HEK293T (cell line): Measurements from ENCODE around the gene IFIT1.

Source experiments
- CTCF ChIA-PET: fragments of 350-600 bp; formaldehyde crosslinking; extraction: SDS; loops from one replicate; lab custom pipeline; 2021; ENCODE audit warnings: antibody characterized with exemption, inconsistent platforms; lab: Yijun Ruan, JAX
- POLR2A ChIA-PET: fragments of 350-600 bp; formaldehyde crosslinking; extraction: SDS; loops from one replicate; lab custom pipeline; 2020; ENCODE audit warnings: antibody characterized with exemption, inconsistent platforms; lab: Yijun Ruan, JAX
- DNase-seq: peaks from one replicate; pipeline ENCODE4 v3.0.0; 2012; ENCODE audit warnings: mixed read lengths; ENCODE audit errors: extremely low spot score
- ARNT ChIP-seq: fragments of 450-650 bp; IDR thresholded peaks from 2 replicates; pipeline ENCODE4 v1.6.1; 2017; ENCODE audit warnings: mild to moderate bottlenecking
- BHLHE40 ChIP-seq: fragments of 450-650 bp; IDR thresholded peaks from 2 replicates; pipeline ENCODE4 v1.6.1; 2016; ENCODE audit warnings: mild to moderate bottlenecking, moderate library complexity, borderline replicate concordance
- CTBP1 ChIP-seq: fragments of 450-650 bp; IDR thresholded peaks from 2 replicates; pipeline ENCODE4 v1.6.1; 2016; ENCODE audit warnings: borderline replicate concordance
- ELF4 ChIP-seq: fragments of 450-650 bp; IDR thresholded peaks from 2 replicates; pipeline ENCODE4 v1.6.1; 2017; ENCODE audit warnings: antibody characterized with exemption
- FOXA1 ChIP-seq: fragments of 450-650 bp; IDR thresholded peaks from 2 replicates; pipeline ENCODE4 v1.6.1; 2016; ENCODE audit warnings: mild to moderate bottlenecking
- FOXK2 ChIP-seq: fragments of 450-650 bp; IDR thresholded peaks from 2 replicates; pipeline ENCODE4 v1.6.1; 2016; ENCODE audit warnings: mild to moderate bottlenecking
- FOXM1 ChIP-seq: fragments of 450-650 bp; IDR thresholded peaks from 2 replicates; pipeline ENCODE4 v1.6.1; 2017; ENCODE audit warnings: mild to moderate bottlenecking, borderline replicate concordance
- HDGF ChIP-seq: fragments of 450-650 bp; IDR thresholded peaks from 2 replicates; pipeline ENCODE4 v1.6.1; 2017; ENCODE audit warnings: antibody characterized with exemption, borderline replicate concordance
- L3MBTL2 ChIP-seq: fragments of 450-650 bp; conservative IDR thresholded peaks from 2 replicates; pipeline ENCODE4 v1.6.1; 2016; ENCODE audit warnings: mild to moderate bottlenecking
- LEF1 ChIP-seq: fragments of 450-650 bp; IDR thresholded peaks from 2 replicates; pipeline ENCODE4 v1.6.1; 2017; ENCODE audit warnings: mild to moderate bottlenecking, borderline replicate concordance
- NFRKB ChIP-seq: fragments of 450-650 bp; IDR thresholded peaks from 2 replicates; pipeline ENCODE4 v1.6.1; 2016; ENCODE audit warnings: mild to moderate bottlenecking, moderate library complexity
- SP1 ChIP-seq: fragments of 450-650 bp; IDR thresholded peaks from 2 replicates; pipeline ENCODE4 v1.6.1; 2017
- SUZ12 ChIP-seq: fragments of 450-650 bp; IDR thresholded peaks from 2 replicates; pipeline ENCODE4 v1.6.1; 2016; ENCODE audit warnings: mild to moderate bottlenecking
- TARDBP ChIP-seq: fragments of 450-650 bp; IDR thresholded peaks from 2 replicates; pipeline ENCODE4 v1.6.1; 2016
- ZNF384 ChIP-seq: fragments of 450-650 bp; IDR thresholded peaks from 2 replicates; pipeline ENCODE4 v1.6.1; 2016
- TF ChIP-seq, protein P1 (sequence below): fragments of 450-650 bp; IDR thresholded peaks from 2 replicates; pipeline ENCODE4 v1.6.1; 2016

The IFIT1 gene

GRCh38 chr10:89364531-89364930, 27.9 kb upstream of the IFIT1 start:
- TF ChIP-seq FOXA1 = no peak
- no peak for TF ChIP-seq HDGF
- no peak for TF ChIP-seq BHLHE40
- no peak for TF ChIP-seq FOXK2
- TF ChIP-seq TARDBP = no peak
- no peak for TF ChIP-seq ZNF384
- no peak for TF ChIP-seq CTBP1
- no peak for TF ChIP-seq LEF1
- TF ChIP-seq ELF4 = no peak
- ChIA-PET POLR2A (no interaction called here), CTCF (no interaction called here)
- no peak for DNase-seq

- CTCF ChIA-PET = no interaction called here
- POLR2A ChIA-PET = no interaction called here
- no peak for DNase-seq
- TF ChIP-seq FOXM1 = no peak
Measured at GRCh38 chr10:89367529-89367928, 24.9 kb upstream of the IFIT1 start.

DNA sequence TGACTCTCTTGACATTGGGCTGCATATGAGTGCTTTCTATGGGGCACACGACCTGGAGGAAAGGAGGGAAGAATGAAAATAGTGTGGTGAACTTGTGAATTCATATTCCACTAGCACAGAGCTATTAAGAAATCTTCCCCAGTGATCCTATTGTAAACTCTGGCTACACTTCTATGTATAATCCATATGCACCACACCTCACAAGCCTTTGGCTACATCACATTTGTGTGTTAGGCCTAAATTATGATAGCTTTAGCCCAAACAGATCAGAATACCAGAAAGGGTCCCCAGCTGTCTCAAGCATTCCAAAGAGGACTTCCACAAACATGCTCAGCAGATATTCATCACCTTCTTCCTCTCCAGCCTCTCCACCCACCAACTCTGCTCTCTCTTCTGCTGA, 24.3 kb upstream of the IFIT1 start:
- TF ChIP-seq ZNF384 = no peak
- ChIA-PET POLR2A (no interaction called here), CTCF (no interaction called here)
- no peak for DNase-seq

GRCh38 chr10:89369156-89370105, 23.0 kb upstream of the IFIT1 start:
- TF ChIP-seq FOXM1 = no peak
- no peak for TF ChIP-seq FOXA1
- CTCF ChIA-PET = interaction anchor here (0.6 to 1.3 kb wide), 4 partner anchors 9 to 1596 kb away, joined by 3 to 4 read pairs (median 3); no protein-coding TSS in a partner anchor
- POLR2A ChIA-PET = no interaction called here
- no peak for DNase-seq

- ChIA-PET POLR2A (no interaction called here), CTCF (interaction anchor here (0.6 kb wide), 1 partner anchor 76 kb away, joined by 4 read pairs; no protein-coding TSS in a partner anchor)
- DNase-seq = no peak
- TF ChIP-seq L3MBTL2 = no peak
- TF ChIP-seq CTBP1 = no peak
- no peak for TF ChIP-seq SP1
- no peak for TF ChIP-seq SUZ12
- TF ChIP-seq, protein P1, sequence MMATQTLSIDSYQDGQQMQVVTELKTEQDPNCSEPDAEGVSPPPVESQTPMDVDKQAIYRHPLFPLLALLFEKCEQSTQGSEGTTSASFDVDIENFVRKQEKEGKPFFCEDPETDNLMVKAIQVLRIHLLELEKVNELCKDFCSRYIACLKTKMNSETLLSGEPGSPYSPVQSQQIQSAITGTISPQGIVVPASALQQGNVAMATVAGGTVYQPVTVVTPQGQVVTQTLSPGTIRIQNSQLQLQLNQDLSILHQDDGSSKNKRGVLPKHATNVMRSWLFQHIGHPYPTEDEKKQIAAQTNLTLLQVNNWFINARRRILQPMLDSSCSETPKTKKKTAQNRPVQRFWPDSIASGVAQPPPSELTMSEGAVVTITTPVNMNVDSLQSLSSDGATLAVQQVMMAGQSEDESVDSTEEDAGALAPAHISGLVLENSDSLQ = no peak
- TF ChIP-seq FOXK2 = no peak
- no peak for TF ChIP-seq BHLHE40
- no peak for TF ChIP-seq ZNF384
- TF ChIP-seq HDGF = no peak
- no peak for TF ChIP-seq ELF4
- no peak for TF ChIP-seq ARNT
- TF ChIP-seq TARDBP = no peak
- TF ChIP-seq FOXM1 = no peak
- TF ChIP-seq FOXA1 = no peak
- no peak for TF ChIP-seq NFRKB
Measured at GRCh38 chr10:89371079-89371478, 21.3 kb upstream of the IFIT1 start.

DNA sequence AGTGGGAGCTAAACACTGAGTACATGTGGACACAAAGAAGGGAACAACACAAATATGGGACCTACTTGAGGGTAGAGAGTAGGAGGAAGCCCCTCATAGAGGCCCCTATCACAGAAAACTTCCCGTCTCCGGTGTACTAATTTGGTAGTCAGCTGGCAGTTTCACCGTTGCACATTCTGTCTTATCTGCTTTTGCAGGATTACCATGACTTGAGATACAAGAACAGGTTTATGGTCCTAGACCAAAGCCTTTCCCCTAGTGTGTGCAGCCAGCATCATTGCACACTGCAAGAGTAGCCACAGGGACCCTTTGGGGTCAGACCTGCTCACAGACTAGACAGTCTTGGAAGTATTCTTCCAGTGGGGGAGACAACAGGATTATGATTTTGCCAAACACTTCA, 20.4 kb upstream of the IFIT1 start:
- TF ChIP-seq SUZ12 = no peak
- no peak for TF ChIP-seq BHLHE40
- TF ChIP-seq ARNT = no peak
- no peak for TF ChIP-seq NFRKB
- no peak for TF ChIP-seq LEF1
- TF ChIP-seq L3MBTL2 = no peak
- TF ChIP-seq FOXA1 = no peak
- TF ChIP-seq CTBP1 = no peak
- TF ChIP-seq SP1 = no peak
- TF ChIP-seq, protein P1 = no peak
- TF ChIP-seq ELF4 = no peak
- TF ChIP-seq FOXK2 = no peak
- POLR2A ChIA-PET = no interaction called here
- DNase-seq = no peak
- CTCF ChIA-PET = no interaction called here

DNA sequence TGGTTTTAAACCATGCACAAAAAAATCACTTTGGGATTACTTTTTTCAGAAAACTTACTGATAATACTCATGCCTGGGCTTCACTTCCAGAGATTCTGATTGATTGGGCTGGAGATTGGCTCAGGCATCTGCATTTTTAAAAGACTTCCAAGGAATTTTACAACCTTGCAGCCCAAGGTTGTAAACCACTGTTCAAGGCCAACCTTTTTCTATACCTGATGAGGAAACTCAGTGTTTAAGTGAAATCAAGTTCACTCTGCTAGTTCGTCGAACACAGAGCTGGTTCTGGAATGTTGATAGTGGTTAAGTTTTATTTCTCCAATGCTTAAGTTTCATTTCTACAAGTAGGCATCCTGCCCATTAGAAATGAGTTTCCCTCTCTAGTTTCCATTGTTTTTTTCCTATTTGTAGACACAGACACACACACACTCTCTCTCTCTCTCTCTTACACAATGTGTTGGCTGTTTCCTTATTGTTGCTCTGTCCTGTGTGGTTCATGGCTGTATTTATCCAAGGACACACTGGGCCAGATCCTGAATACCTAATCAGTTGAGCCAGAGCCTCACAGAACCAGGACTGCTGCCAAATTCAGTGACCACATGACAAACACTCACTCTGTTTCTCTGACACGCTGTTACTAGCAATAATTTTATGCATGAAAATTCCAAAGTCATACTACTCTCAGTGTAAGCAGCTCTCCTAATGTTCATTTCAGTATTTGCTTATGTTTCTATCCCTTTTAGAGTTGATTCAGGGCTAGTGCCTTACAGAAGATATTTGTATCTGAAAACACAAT, 18.3 kb upstream of the IFIT1 start:
- POLR2A ChIA-PET = interaction anchor here (1.1 kb wide), 1 partner anchor 18 kb away, joined by 6 read pairs; the partner anchor contains the start of gene IFIT1
- TF ChIP-seq TARDBP (no peak), LEF1 (no peak)
- TF ChIP-seq, protein P1 = no peak
- CTCF ChIA-PET = no interaction called here
- no peak for DNase-seq
